Endodermal cell (in vitro differentiated cells): ENCODE results near the gene ERBB4. TPM values are rescaled to one million over a fixed set of nuclear protein-coding genes. Genes with fewer than 3 reads are reported as not detected.

Source experiments
- DNase-seq: peaks from one replicate; pipeline ENCODE4 v3.0.0-alpha.2; 2017
- H3K27ac ChIP-seq: 2 replicates; pipeline ENCODE4 v1.5.1; 2013; ENCODE audit warnings: mild to moderate bottlenecking, low read depth, low read length, moderate library complexity
- H3K27me3 ChIP-seq: 2 replicates; pipeline ENCODE4 v1.6.1; 2013; ENCODE audit warnings: mild to moderate bottlenecking, low read length, moderate library complexity; ENCODE audit not compliant: insufficient read depth, control insufficient read depth, poor library complexity, severe bottlenecking
- H3K36me3 ChIP-seq: 2 replicates; pipeline ENCODE4 v1.7.0; 2013; ENCODE audit warnings: mild to moderate bottlenecking, low read length, moderate library complexity; ENCODE audit not compliant: control insufficient read depth, insufficient read depth
- H3K4me1 ChIP-seq: one replicate; pipeline ENCODE4 v1.7.0; 2013; ENCODE audit warnings: low read length; ENCODE audit not compliant: control insufficient read depth, insufficient read depth
- H3K4me3 ChIP-seq: 2 replicates; pipeline ENCODE4 v1.5.1; 2013; ENCODE audit warnings: mild to moderate bottlenecking, low read length, moderate library complexity
- H3K9ac ChIP-seq: 2 replicates; pipeline ENCODE4 v1.6.1; 2013; ENCODE audit warnings: mild to moderate bottlenecking, low read length, moderate library complexity; ENCODE audit not compliant: poor library complexity, severe bottlenecking; ENCODE audit errors: extremely low read depth
- H3K9me3 ChIP-seq: 2 replicates; pipeline ENCODE4 v1.6.1; 2013; ENCODE audit warnings: mild to moderate bottlenecking, low read length, moderate library complexity; ENCODE audit not compliant: control insufficient read depth
- H3K27ac Mint-ChIP-seq: 2 replicates; pipeline ENCODE4 v1.8.0; 2020; ENCODE audit warnings: mixed read lengths
- H3K27me3 Mint-ChIP-seq: 2 replicates; pipeline ENCODE4 v1.8.0; 2021; ENCODE audit warnings: mild to moderate bottlenecking, mixed read lengths; ENCODE audit not compliant: insufficient read depth
- H3K36me3 Mint-ChIP-seq: 2 replicates; pipeline ENCODE4 v1.8.0; 2020; ENCODE audit warnings: low read depth, mixed read lengths
- H3K4me1 Mint-ChIP-seq: 2 replicates; pipeline ENCODE4 v1.8.0; 2020; ENCODE audit warnings: mixed read lengths
- H3K4me3 Mint-ChIP-seq: 2 replicates; pipeline ENCODE4 v1.8.0; 2020; ENCODE audit warnings: mild to moderate bottlenecking, moderate library complexity, mixed read lengths
- H3K9me3 Mint-ChIP-seq: 2 replicates; pipeline ENCODE4 v1.8.0; 2020; ENCODE audit warnings: mild to moderate bottlenecking, mixed read lengths
- CTCF ChIP-seq: fragments of 200-600 bp; sonication (generic); conservative IDR thresholded peaks from 2 replicates; pipeline ENCODE4 v1.5.0; 2021; ENCODE audit warnings: antibody characterized with exemption, mild to moderate bottlenecking
- WGBS, 2 experiments: methylation state at CpG; one replicate each; pipeline versions ENCODE4 v1.1.5 to v1.1.7; 2013; ENCODE audit warnings: missing lambda C conversion rate in 2 of 2, mixed read lengths in 1 of 2; ENCODE audit not compliant: insufficient coverage in 1 of 2, insufficient read length in 1 of 2; 5-methylcytosine and 5-hydroxymethylcytosine counted together
- total RNA-seq, 2 donors: library from RNA; stranded (reverse); fragmentation: NEBNext Ultra II Directional in 1 of 2; extraction: Animal tissue kit (Norgen Biotek cat#: 25700) in 1 of 2; gene quantifications; 2 replicates in 1 of 2; 3 replicates in 1 of 2; pipeline ENCODE4 v1.2.1, GENCODE V29; 2021

ERBB4 gene
- total RNA-seq, 2 donors from 2014 or later, result 154 to 158 TPM

- H3K27me3 Mint-ChIP-seq, result peaks cover 4% of the 10 kb centered on the region
- WGBS, 2 experiments, result 80% methylated on average over 1 of the region's 1 CpG; no CpG with 5 or more reads in 1 of the 2 experiments
- H3K36me3 Mint-ChIP-seq, result no peaks in the 10 kb centered on the region
- H3K27ac ChIP-seq, result peak overlapping the region; percentile 46
- TF ChIP-seq CTCF, result peak; percentile 64
- H3K4me3 Mint-ChIP-seq, result no peak overlapping the region
- H3K4me3 ChIP-seq, result no peak overlapping the region
- peaks cover 6% of the 10 kb centered on the region for H3K4me1 Mint-ChIP-seq
- no peak overlapping the region for H3K9ac ChIP-seq
- H3K36me3 ChIP-seq, result no peaks in the 10 kb centered on the region
- no peak overlapping the region for H3K27ac Mint-ChIP-seq
- no peaks in the 10 kb centered on the region for H3K9me3 Mint-ChIP-seq
- no peak for DNase-seq
- no peaks in the 10 kb centered on the region for H3K27me3 ChIP-seq
- no peaks in the 10 kb centered on the region for H3K4me1 ChIP-seq
- no peaks in the 10 kb centered on the region for H3K9me3 ChIP-seq
Measured at GRCh38 chr2:212548455-212548819, 9.8 kb upstream of the ERBB4 start.

- no peaks in the 10 kb centered on the region for H3K9me3 Mint-ChIP-seq
- peaks cover 9% of the 10 kb centered on the region for H3K27me3 Mint-ChIP-seq
- H3K4me1 ChIP-seq, result no peaks in the 10 kb centered on the region
- H3K4me1 Mint-ChIP-seq, result peaks cover 6% of the 10 kb centered on the region
- TF ChIP-seq CTCF, result no peak
- no peaks in the 10 kb centered on the region for H3K9me3 ChIP-seq
- H3K27me3 ChIP-seq, result peaks cover under 1% of the 10 kb centered on the region
- H3K4me3 ChIP-seq, result no peak overlapping the region
- H3K9ac ChIP-seq, result no peak overlapping the region
- no peak overlapping the region for H3K27ac Mint-ChIP-seq
- H3K36me3 Mint-ChIP-seq, result no peaks in the 10 kb centered on the region
- H3K27ac ChIP-seq, result peak overlapping the region; percentile 46
- H3K36me3 ChIP-seq, result no peaks in the 10 kb centered on the region
- no peak overlapping the region for H3K4me3 Mint-ChIP-seq
- DNase-seq, result no peak
Measured at GRCh38 chr2:212547716-212548454, 9.3 kb upstream of the ERBB4 start.

- H3K9ac ChIP-seq, result no peak overlapping the region
- peaks cover 21% of the 10 kb centered on the region for H3K27me3 Mint-ChIP-seq
- no peak overlapping the region for H3K27ac Mint-ChIP-seq
- H3K27ac ChIP-seq, result no peak overlapping the region
- H3K9me3 ChIP-seq, result no peaks in the 10 kb centered on the region
- H3K36me3 Mint-ChIP-seq, result no peaks in the 10 kb centered on the region
- peaks cover 12% of the 10 kb centered on the region for H3K27me3 ChIP-seq
- no peak for TF ChIP-seq CTCF
- no peaks in the 10 kb centered on the region for H3K9me3 Mint-ChIP-seq
- 80 to 86% methylated on average over 1 of the region's 1 CpG for WGBS, 2 experiments
- no peak overlapping the region for H3K4me3 Mint-ChIP-seq
- no peaks in the 10 kb centered on the region for H3K4me1 ChIP-seq
- peaks cover 6% of the 10 kb centered on the region for H3K4me1 Mint-ChIP-seq
- H3K36me3 ChIP-seq, result no peaks in the 10 kb centered on the region
- no peak for DNase-seq
- H3K4me3 ChIP-seq, result no peak overlapping the region
Measured at GRCh38 chr2:212546669-212547068, 8.1 kb upstream of the ERBB4 start.
